ENCODE results near the gene TMOD1.
"Not testable (repeated sequence)": the region's sequence is repeated elsewhere in the genome, so short reads cannot be mapped to it uniquely, and the experiment has no call there.

TMOD1 gene

GRCh38 chr9:97568461-97569275 is 67.2 kb downstream of the TMOD1 start:
- no peak for FAIRE-seq

GRCh38 chr9:97570899-97571298 is 69.4 kb downstream of the TMOD1 start:
- no peak for FAIRE-seq

- FAIRE-seq = peak; percentile 31
Measured at GRCh38 chr9:97571664-97572063, 70.2 kb downstream of the TMOD1 start.

- no peak for FAIRE-seq
Measured at GRCh38 chr9:97572196-97572891, 70.9 kb downstream of the TMOD1 start.

GRCh38 chr9:97572892-97573365 is 71.5 kb downstream of the TMOD1 start:
- no peak for FAIRE-seq

GRCh38 chr9:97573482-97574073 is 72.1 kb downstream of the TMOD1 start:
- FAIRE-seq = no peak

GRCh38 chr9:97574101-97574571 is 72.7 kb downstream of the TMOD1 start:
- not testable (repeated sequence) for FAIRE-seq

- not testable (repeated sequence) for FAIRE-seq
Measured at GRCh38 chr9:97574921-97575672, 73.6 kb downstream of the TMOD1 start.

- no peak for FAIRE-seq
Measured at GRCh38 chr9:97575673-97576200, 74.3 kb downstream of the TMOD1 start.

GRCh38 chr9:97577051-97577450 is 75.6 kb downstream of the TMOD1 start:
- no peak for FAIRE-seq

- FAIRE-seq = no peak
Measured at GRCh38 chr9:97578846-97579245, 77.4 kb downstream of the TMOD1 start.

- no peak for FAIRE-seq
Measured at GRCh38 chr9:97579914-97580313, 78.4 kb downstream of the TMOD1 start.

GRCh38 chr9:97581590-97581989 is 80.1 kb downstream of the TMOD1 start:
- FAIRE-seq = not testable (repeated sequence)

GRCh38 chr9:97584778-97585177 is 83.3 kb downstream of the TMOD1 start:
- FAIRE-seq = not testable (repeated sequence)

- FAIRE-seq = not testable (repeated sequence)
Measured at GRCh38 chr9:97586909-97587308, 85.4 kb downstream of the TMOD1 start.

GRCh38 chr9:97591535-97591934 is 90.1 kb downstream of the TMOD1 start:
- no peak for FAIRE-seq

GRCh38 chr9:97592126-97592525 is 90.7 kb downstream of the TMOD1 start:
- FAIRE-seq = no peak

GRCh38 chr9:97593960-97594359 is 92.5 kb downstream of the TMOD1 start:
- no peak for FAIRE-seq

GRCh38 chr9:97594381-97594921 is 93.0 kb downstream of the TMOD1 start:
- no peak for FAIRE-seq

GRCh38 chr9:97596906-97597305 is 95.4 kb downstream of the TMOD1 start:
- no peak for FAIRE-seq

- no peak for FAIRE-seq
Measured at GRCh38 chr9:97598461-97599288, 97.2 kb downstream of the TMOD1 start.

All from endometrium (tissue), 2 donors.